MM.1S (cell line): ENCODE data around the gene HOXB2.

ENCODE experiments used
- EZH2 ChIP-seq: fragments of 300-600 bp; sonication (generic); optimal IDR thresholded peaks from 2 replicates; pipeline ENCODE3; 2017; ENCODE audit warnings: low read depth, mild to moderate bottlenecking, antibody characterized with exemption, low read length, mixed read lengths
- EZH2phosphoT487 ChIP-seq: fragments of 300-600 bp; sonication (generic); IDR thresholded peaks from 2 replicates; pipeline ENCODE4 v1.6.1; 2018; ENCODE audit warnings: antibody characterized with exemption, low read length
- TF ChIP-seq, protein P1 (sequence below): fragments of 300-600 bp; sonication (generic); IDR thresholded peaks from 2 replicates; pipeline ENCODE4 v1.5.1; 2016; ENCODE audit warnings: antibody characterized with exemption, low read length, mixed read lengths

DNA sequence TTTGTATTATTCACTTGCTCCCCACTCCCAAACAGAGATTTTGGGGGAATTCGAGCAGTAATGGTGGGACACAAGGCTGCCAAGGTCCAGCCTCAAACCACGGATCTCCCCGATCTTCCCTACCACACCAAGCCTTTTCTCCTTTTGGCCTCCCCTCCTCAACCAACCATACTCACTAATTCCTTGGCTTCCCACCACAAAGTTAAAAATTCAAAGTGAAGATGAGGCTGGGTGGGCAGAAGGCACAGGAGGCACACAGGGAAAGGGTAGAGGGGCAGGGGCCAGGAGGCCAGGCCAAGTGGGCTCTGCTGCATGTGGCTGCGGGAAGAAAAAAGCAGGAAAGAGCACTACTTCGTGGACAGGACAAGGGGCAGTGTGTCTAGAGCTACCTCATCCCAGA lies 18.0 kb upstream of the HOXB2 start:
- TF ChIP-seq, protein P1, sequence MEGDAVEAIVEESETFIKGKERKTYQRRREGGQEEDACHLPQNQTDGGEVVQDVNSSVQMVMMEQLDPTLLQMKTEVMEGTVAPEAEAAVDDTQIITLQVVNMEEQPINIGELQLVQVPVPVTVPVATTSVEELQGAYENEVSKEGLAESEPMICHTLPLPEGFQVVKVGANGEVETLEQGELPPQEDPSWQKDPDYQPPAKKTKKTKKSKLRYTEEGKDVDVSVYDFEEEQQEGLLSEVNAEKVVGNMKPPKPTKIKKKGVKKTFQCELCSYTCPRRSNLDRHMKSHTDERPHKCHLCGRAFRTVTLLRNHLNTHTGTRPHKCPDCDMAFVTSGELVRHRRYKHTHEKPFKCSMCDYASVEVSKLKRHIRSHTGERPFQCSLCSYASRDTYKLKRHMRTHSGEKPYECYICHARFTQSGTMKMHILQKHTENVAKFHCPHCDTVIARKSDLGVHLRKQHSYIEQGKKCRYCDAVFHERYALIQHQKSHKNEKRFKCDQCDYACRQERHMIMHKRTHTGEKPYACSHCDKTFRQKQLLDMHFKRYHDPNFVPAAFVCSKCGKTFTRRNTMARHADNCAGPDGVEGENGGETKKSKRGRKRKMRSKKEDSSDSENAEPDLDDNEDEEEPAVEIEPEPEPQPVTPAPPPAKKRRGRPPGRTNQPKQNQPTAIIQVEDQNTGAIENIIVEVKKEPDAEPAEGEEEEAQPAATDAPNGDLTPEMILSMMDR = no peak
- TF ChIP-seq EZH2phosphoT487 (no peak), EZH2 (no peak)
